Measurements from ENCODE around the gene GLT1D1.
"Not testable (repeated sequence)": the region's sequence is repeated elsewhere in the genome, so short reads cannot be mapped to it uniquely, and the experiment has no call there.

Gene GLT1D1

GRCh38 chr12:128852885-128853599 lies at the start of gene GLT1D1:
Gene GLT1D1, plus strand, starts transcription at chr12:128853478. Its CDS starts 104 bp downstream, at chr12:128853582.
- no peak within 1 kb of the TSS for H3K27ac Mint-ChIP-seq
- H3K9me3 Mint-ChIP-seq, result peaks cover 9% of the 10 kb centered on the region
- H3K4me1 Mint-ChIP-seq, result no peaks in the 10 kb centered on the region
- H3K27me3 Mint-ChIP-seq, result peaks cover 17% of the 10 kb centered on the region
- no peak within 1 kb of the TSS for H3K4me3 Mint-ChIP-seq
- no peaks in the 10 kb centered on the region for H3K36me3 Mint-ChIP-seq

- Mint-ChIP-seq H3K9me3 (no peaks in the 10 kb centered on the region), H3K4me1 (no peaks in the 10 kb centered on the region), H3K27ac (no peak overlapping the region), H3K27me3 (no peaks in the 10 kb centered on the region), H3K36me3 (peaks cover 43% of the 10 kb centered on the region), H3K4me3 (no peak overlapping the region)
These were observed 49.5 kb upstream of the GLT1D1 start for GRCh38 chr12:128803788-128804187.

GRCh38 chr12:128804762-128805161 lies 48.5 kb upstream of the GLT1D1 start:
- Mint-ChIP-seq H3K4me3 (no peak overlapping the region), H3K27me3 (no peaks in the 10 kb centered on the region), H3K36me3 (peaks cover 45% of the 10 kb centered on the region), H3K9me3 (no peaks in the 10 kb centered on the region), H3K27ac (no peak overlapping the region), H3K4me1 (no peaks in the 10 kb centered on the region)

- not testable (repeated sequence) for H3K27me3 Mint-ChIP-seq, H3K4me3 Mint-ChIP-seq, H3K4me1 Mint-ChIP-seq, H3K27ac Mint-ChIP-seq, H3K9me3 Mint-ChIP-seq
- peaks cover 42% of the 10 kb centered on the region for H3K36me3 Mint-ChIP-seq
These were observed 47.9 kb upstream of the GLT1D1 start for GRCh38 chr12:128805406-128805805.

- peaks cover 35% of the 10 kb centered on the region for H3K36me3 Mint-ChIP-seq
- H3K27ac Mint-ChIP-seq, result no peak overlapping the region
- no peaks in the 10 kb centered on the region for H3K9me3 Mint-ChIP-seq
- no peak overlapping the region for H3K4me3 Mint-ChIP-seq
- no peaks in the 10 kb centered on the region for H3K27me3 Mint-ChIP-seq
- peaks cover 15% of the 10 kb centered on the region for H3K4me1 Mint-ChIP-seq
These were observed 46.7 kb upstream of the GLT1D1 start for GRCh38 chr12:128806573-128806972.

- H3K4me3 Mint-ChIP-seq, result no peak overlapping the region
- no peaks in the 10 kb centered on the region for H3K27me3 Mint-ChIP-seq
- peaks cover 20% of the 10 kb centered on the region for H3K4me1 Mint-ChIP-seq
- no peaks in the 10 kb centered on the region for H3K9me3 Mint-ChIP-seq
- H3K36me3 Mint-ChIP-seq, result peaks cover 35% of the 10 kb centered on the region
- no peak overlapping the region for H3K27ac Mint-ChIP-seq
These were observed 46.0 kb upstream of the GLT1D1 start for GRCh38 chr12:128807161-128807724.

GRCh38 chr12:128808651-128809050 lies 44.6 kb upstream of the GLT1D1 start:
- no peak overlapping the region for H3K27ac Mint-ChIP-seq
- H3K27me3 Mint-ChIP-seq, result no peaks in the 10 kb centered on the region
- H3K4me3 Mint-ChIP-seq, result no peak overlapping the region
- peaks cover 29% of the 10 kb centered on the region for H3K36me3 Mint-ChIP-seq
- H3K9me3 Mint-ChIP-seq, result no peaks in the 10 kb centered on the region
- H3K4me1 Mint-ChIP-seq, result peaks cover 24% of the 10 kb centered on the region

- H3K4me3 Mint-ChIP-seq, result peak overlapping the region; percentile 54
- peaks cover 33% of the 10 kb centered on the region for H3K4me1 Mint-ChIP-seq
- H3K27ac Mint-ChIP-seq, result no peak overlapping the region
- H3K27me3 Mint-ChIP-seq, result no peaks in the 10 kb centered on the region
- peaks cover 27% of the 10 kb centered on the region for H3K36me3 Mint-ChIP-seq
- no peaks in the 10 kb centered on the region for H3K9me3 Mint-ChIP-seq
These were observed 42.8 kb upstream of the GLT1D1 start for GRCh38 chr12:128810182-128811127.

- Mint-ChIP-seq H3K27me3 (no peaks in the 10 kb centered on the region), H3K36me3 (peaks cover 27% of the 10 kb centered on the region), H3K4me1 (peaks cover 41% of the 10 kb centered on the region), H3K9me3 (no peaks in the 10 kb centered on the region), H3K27ac (no peak overlapping the region), H3K4me3 (no peak overlapping the region)
These were observed 41.5 kb upstream of the GLT1D1 start for GRCh38 chr12:128811806-128812205.

GRCh38 chr12:128813392-128813791 lies 39.9 kb upstream of the GLT1D1 start:
- no peaks in the 10 kb centered on the region for H3K27me3 Mint-ChIP-seq
- peaks cover 17% of the 10 kb centered on the region for H3K36me3 Mint-ChIP-seq
- no peak overlapping the region for H3K27ac Mint-ChIP-seq
- no peaks in the 10 kb centered on the region for H3K9me3 Mint-ChIP-seq
- peaks cover 56% of the 10 kb centered on the region for H3K4me1 Mint-ChIP-seq
- H3K4me3 Mint-ChIP-seq, result no peak overlapping the region

- no peak overlapping the region for H3K4me3 Mint-ChIP-seq
- H3K27me3 Mint-ChIP-seq, result no peaks in the 10 kb centered on the region
- H3K36me3 Mint-ChIP-seq, result peaks cover 13% of the 10 kb centered on the region
- peaks cover 61% of the 10 kb centered on the region for H3K4me1 Mint-ChIP-seq
- H3K27ac Mint-ChIP-seq, result no peak overlapping the region
- H3K9me3 Mint-ChIP-seq, result no peaks in the 10 kb centered on the region
These were observed 39.4 kb upstream of the GLT1D1 start for GRCh38 chr12:128813883-128814282.

- Mint-ChIP-seq H3K4me3 (no peak overlapping the region), H3K9me3 (no peaks in the 10 kb centered on the region), H3K36me3 (peaks cover 11% of the 10 kb centered on the region), H3K4me1 (peaks cover 69% of the 10 kb centered on the region), H3K27me3 (no peaks in the 10 kb centered on the region), H3K27ac (peak overlapping the region; percentile 46)
These were observed 38.6 kb upstream of the GLT1D1 start for GRCh38 chr12:128814411-128815261.

- Mint-ChIP-seq H3K27ac (no peak overlapping the region), H3K9me3 (no peaks in the 10 kb centered on the region), H3K4me1 (peaks cover 65% of the 10 kb centered on the region), H3K36me3 (peaks cover 15% of the 10 kb centered on the region), H3K4me3 (no peak overlapping the region), H3K27me3 (no peaks in the 10 kb centered on the region)
These were observed 37.3 kb upstream of the GLT1D1 start for GRCh38 chr12:128815779-128816642.

GRCh38 chr12:128816643-128816920 lies 36.7 kb upstream of the GLT1D1 start:
- no peaks in the 10 kb centered on the region for H3K27me3 Mint-ChIP-seq
- H3K4me1 Mint-ChIP-seq, result peaks cover 66% of the 10 kb centered on the region
- H3K27ac Mint-ChIP-seq, result no peak overlapping the region
- no peak overlapping the region for H3K4me3 Mint-ChIP-seq
- H3K36me3 Mint-ChIP-seq, result peaks cover 14% of the 10 kb centered on the region
- no peaks in the 10 kb centered on the region for H3K9me3 Mint-ChIP-seq
